Mesenchymal stem cell (in vitro differentiated cells and primary cell): ENCODE results near the gene PLPPR3.
"Not testable (repeated sequence)": the region's sequence is repeated elsewhere in the genome, so short reads cannot be mapped to it uniquely, and the experiment has no call there.

ENCODE experiments used
- DNase-seq: peaks from one replicate; pipeline ENCODE4 v3.0.0-alpha.2; 2013
- H2AFZ ChIP-seq: one replicate; pipeline ENCODE4 v1.6.1; 2013; ENCODE audit warnings: low read depth, mild to moderate bottlenecking, control low read depth, inconsistent platforms, low read length, moderate library complexity
- H2AK5ac ChIP-seq: 2 replicates; pipeline ENCODE4 v1.6.1; 2013; ENCODE audit warnings: low read length, moderate library complexity, mild to moderate bottlenecking, inconsistent platforms; ENCODE audit not compliant: severe bottlenecking
- H2BK120ac ChIP-seq: one replicate; pipeline ENCODE4 v1.6.1; 2013; ENCODE audit warnings: low read depth, mild to moderate bottlenecking, inconsistent platforms, low read length, moderate library complexity
- H2BK12ac ChIP-seq, 2 experiments: one replicate each; pipeline ENCODE4 v1.6.1; 2013; ENCODE audit warnings: inconsistent platforms in 2 of 2, low read length in 2 of 2, mild to moderate bottlenecking in 2 of 2, moderate library complexity in 2 of 2, control low read depth in 1 of 2
- H2BK15ac ChIP-seq: one replicate; pipeline ENCODE4 v1.6.1; 2013; ENCODE audit warnings: mild to moderate bottlenecking, low read depth, inconsistent platforms; ENCODE audit not compliant: poor library complexity, severe bottlenecking
- H2BK5ac ChIP-seq: 2 replicates; pipeline ENCODE4 v1.6.1; 2013; ENCODE audit warnings: low read depth, mild to moderate bottlenecking, low read length, control low read depth, inconsistent platforms; ENCODE audit not compliant: poor library complexity, severe bottlenecking
- H3K14ac ChIP-seq, 2 experiments: one replicate each; pipeline ENCODE4 v1.6.1; 2013; ENCODE audit warnings: inconsistent platforms in 2 of 2, low read length in 2 of 2, control low read depth in 1 of 2, mild to moderate bottlenecking in 1 of 2, moderate library complexity in 1 of 2
- H3K18ac ChIP-seq, 2 experiments: one replicate each; pipeline ENCODE4 v1.6.1; 2013; ENCODE audit warnings: inconsistent platforms in 2 of 2, low read length in 2 of 2, control low read depth in 1 of 2, low read depth in 1 of 2, mild to moderate bottlenecking in 1 of 2
- H3K23ac ChIP-seq, 2 experiments: one replicate each; pipeline ENCODE4 v1.6.1; 2013; ENCODE audit warnings: inconsistent platforms in 2 of 2, low read length in 2 of 2, mild to moderate bottlenecking in 2 of 2, moderate library complexity in 2 of 2, control low read depth in 1 of 2
- H3K27ac ChIP-seq: 2 replicates; pipeline ENCODE4 v1.5.1; 2013; ENCODE audit warnings: mild to moderate bottlenecking, moderate library complexity, low read length, control low read depth, inconsistent platforms; ENCODE audit not compliant: poor library complexity, severe bottlenecking
- H3K27me3 ChIP-seq, 2 experiments: 2 replicates each; pipeline versions ENCODE4 v1.6.1 to v1.7.0; 2013; ENCODE audit warnings: low read length in 2 of 2, mild to moderate bottlenecking in 2 of 2, moderate library complexity in 2 of 2, control low read depth in 1 of 2, inconsistent platforms in 1 of 2; ENCODE audit not compliant: control insufficient read depth in 1 of 2, insufficient read depth in 1 of 2
- H3K36me3 ChIP-seq, 2 experiments: 2 replicates each; pipeline versions ENCODE4 v1.6.1 to v1.7.0; 2013; ENCODE audit warnings: low read length in 2 of 2, control low read depth in 1 of 2, inconsistent platforms in 1 of 2, low read depth in 1 of 2, mild to moderate bottlenecking in 1 of 2; ENCODE audit not compliant: insufficient read depth in 2 of 2, control insufficient read depth in 1 of 2
- H3K4ac ChIP-seq, 2 experiments: one replicate each; pipeline ENCODE4 v1.6.1; 2013; ENCODE audit warnings: inconsistent platforms in 2 of 2, low read length in 2 of 2, mild to moderate bottlenecking in 2 of 2, moderate library complexity in 2 of 2, control low read depth in 1 of 2, low read depth in 1 of 2
- H3K4me1 ChIP-seq: 2 replicates; pipeline ENCODE4 v1.6.1; 2013; ENCODE audit warnings: low read depth, low read length, control low read depth; ENCODE audit not compliant: control insufficient read depth, insufficient read depth
- H3K4me2 ChIP-seq: 2 replicates; pipeline ENCODE4 v1.6.1; 2013; ENCODE audit warnings: low read length, mild to moderate bottlenecking, inconsistent platforms; ENCODE audit not compliant: poor library complexity, severe bottlenecking
- H3K4me3 ChIP-seq, 2 experiments: 2 replicates each; pipeline versions ENCODE4 v1.5.1 to v1.7.0; 2013; ENCODE audit warnings: low read length in 2 of 2, mild to moderate bottlenecking in 2 of 2, control low read depth in 1 of 2, low read depth in 1 of 2; ENCODE audit not compliant: insufficient read depth in 1 of 2
- H3K79me1 ChIP-seq: replicated peaks from 2 replicates; pipeline ENCODE4 v1.6.1; 2013; ENCODE audit warnings: mild to moderate bottlenecking, control low read depth, low read length, inconsistent platforms; ENCODE audit not compliant: poor library complexity, severe bottlenecking
- H3K9ac ChIP-seq: 2 replicates; pipeline ENCODE4 v1.7.0; 2013; ENCODE audit warnings: mild to moderate bottlenecking, low read length, moderate library complexity
- H3K9me3 ChIP-seq: 2 replicates; pipeline ENCODE4 v1.7.0; 2013; ENCODE audit warnings: mild to moderate bottlenecking, low read length; ENCODE audit not compliant: control insufficient read depth
- H4K8ac ChIP-seq: one replicate; pipeline ENCODE4 v1.6.1; 2013; ENCODE audit warnings: inconsistent platforms, mild to moderate bottlenecking, low read length, moderate library complexity
- H4K91ac ChIP-seq: one replicate; pipeline ENCODE4 v1.6.1; 2013; ENCODE audit warnings: mild to moderate bottlenecking, low read length, inconsistent platforms
- WGBS: methylation state at CpG from one replicate; pipeline ENCODE4 v1.1.7; 2013; ENCODE audit warnings: mixed read lengths; 5-methylcytosine and 5-hydroxymethylcytosine counted together

Gene PLPPR3

GRCh38 chr19:850979-851335, 29.2 kb upstream of the PLPPR3 start:
- no peak overlapping the region for H2AFZ ChIP-seq
- peak overlapping the region; percentile 69 to 72 for H3K18ac ChIP-seq
- no peaks in the 10 kb centered on the region for H3K79me1 ChIP-seq
- 68% methylated on average over 13 of the region's 13 CpGs for WGBS
- no peak overlapping the region for H3K4me2 ChIP-seq
- no peak overlapping the region for H3K23ac ChIP-seq
- DNase-seq = no peak
- peak overlapping the region in 1 of 2 experiments; percentile 61 for H3K4me3 ChIP-seq
- no peak overlapping the region for H2BK5ac ChIP-seq
- H4K8ac ChIP-seq = peak overlapping the region; percentile 78
- peaks cover 10% of the 10 kb centered on the region for H3K4me1 ChIP-seq
- H3K36me3 ChIP-seq = no peaks in the 10 kb centered on the region
- H2BK12ac ChIP-seq = peak overlapping the region; percentile 5 to 57
- peaks cover 14 to 26% of the 10 kb centered on the region in 2 experiments for H3K27me3 ChIP-seq
- H3K27ac ChIP-seq = no peak overlapping the region
- H3K14ac ChIP-seq = no peak overlapping the region
- no peak overlapping the region for H2BK120ac ChIP-seq
- H3K4ac ChIP-seq = peak overlapping the region in 1 of 2 experiments; percentile 42
- peak overlapping the region; percentile 73 for H2BK15ac ChIP-seq
- peak overlapping the region; percentile 77 for H3K9ac ChIP-seq
- H3K9me3 ChIP-seq = no peaks in the 10 kb centered on the region
- H2AK5ac ChIP-seq = no peak overlapping the region
- H4K91ac ChIP-seq = peak overlapping the region; percentile 54

DNA sequence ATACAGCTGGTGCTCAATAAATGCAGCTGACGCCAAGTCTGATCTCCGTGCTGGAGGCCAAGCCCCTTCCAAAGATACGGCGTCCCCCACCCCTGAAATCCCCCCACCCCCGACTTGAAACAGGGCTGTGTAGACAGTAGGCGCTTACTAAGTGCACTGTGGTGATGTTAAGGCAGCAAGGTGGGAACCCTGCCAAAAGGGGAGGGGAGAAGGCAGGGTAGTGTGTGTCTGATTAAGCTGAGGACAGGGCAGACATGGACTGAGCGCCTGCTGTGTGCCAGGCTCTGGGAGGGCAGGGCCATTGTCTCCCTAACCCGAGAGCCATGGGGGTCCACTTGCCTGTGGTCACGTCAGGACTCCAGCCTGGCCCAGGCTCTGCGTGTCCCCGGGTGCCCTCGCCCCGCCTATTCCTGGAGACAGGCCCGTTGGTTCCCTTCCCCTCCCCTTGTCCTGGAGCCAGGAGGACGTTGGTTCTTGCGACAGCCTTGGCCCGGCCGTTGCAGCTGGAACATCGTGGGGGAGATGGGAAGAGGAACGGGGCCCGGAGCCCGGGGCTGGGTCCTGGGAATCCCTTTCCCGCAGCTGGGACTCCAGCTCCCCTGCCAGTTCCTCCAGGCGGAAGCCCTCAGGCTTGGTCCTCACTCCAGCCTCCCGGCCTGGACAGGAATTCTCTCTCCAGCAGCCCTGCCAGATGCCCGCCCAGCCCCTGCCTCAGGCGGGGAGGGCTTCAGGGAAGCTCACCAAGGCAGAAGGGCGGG, 28.6 kb upstream of the PLPPR3 start:
- peak overlapping the region in 1 of 2 experiments; percentile 61 for H3K4me3 ChIP-seq
- no peak overlapping the region for H3K27ac ChIP-seq
- no peak overlapping the region for H2AFZ ChIP-seq
- peak overlapping the region in 1 of 2 experiments; percentile 52 for H3K4ac ChIP-seq
- H2BK12ac ChIP-seq = peak overlapping the region; percentile 51 to 57
- peaks cover 12% of the 10 kb centered on the region for H3K4me1 ChIP-seq
- peak overlapping the region; percentile 77 for H3K9ac ChIP-seq
- H3K79me1 ChIP-seq = no peaks in the 10 kb centered on the region
- H3K23ac ChIP-seq = no peak overlapping the region
- H2AK5ac ChIP-seq = no peak overlapping the region
- H4K91ac ChIP-seq = peak overlapping the region; percentile 57
- H4K8ac ChIP-seq = peak overlapping the region; percentile 78
- H2BK15ac ChIP-seq = peak overlapping the region; percentile 73
- H3K14ac ChIP-seq = no peak overlapping the region
- no peaks in the 10 kb centered on the region for H3K36me3 ChIP-seq
- peak overlapping the region; percentile 69 to 72 for H3K18ac ChIP-seq
- 38% methylated on average over 26 of the region's 28 CpGs for WGBS
- peak; percentile 91 for DNase-seq
- H3K4me2 ChIP-seq = no peak overlapping the region
- no peaks in the 10 kb centered on the region for H3K9me3 ChIP-seq
- H2BK5ac ChIP-seq = no peak overlapping the region
- H3K27me3 ChIP-seq = peaks cover 14 to 31% of the 10 kb centered on the region in 2 experiments
- H2BK120ac ChIP-seq = no peak overlapping the region

- not testable (repeated sequence) for H3K9me3 ChIP-seq, H3K4ac ChIP-seq, H3K23ac ChIP-seq, H2BK15ac ChIP-seq, H3K79me1 ChIP-seq, DNase-seq, H4K8ac ChIP-seq, H3K36me3 ChIP-seq, H3K14ac ChIP-seq, H3K9ac ChIP-seq, H2AK5ac ChIP-seq, H2AFZ ChIP-seq, H4K91ac ChIP-seq, H3K4me2 ChIP-seq, H3K27ac ChIP-seq, H2BK5ac ChIP-seq, H2BK12ac ChIP-seq, H3K4me3 ChIP-seq, H3K18ac ChIP-seq
- peaks cover 20 to 40% of the 10 kb centered on the region in 2 experiments for H3K27me3 ChIP-seq
- peaks cover 15% of the 10 kb centered on the region for H3K4me1 ChIP-seq
- H2BK120ac ChIP-seq = peak overlapping the region; percentile 5
- 90% methylated on average over 8 of the region's 8 CpGs for WGBS
Measured at GRCh38 chr19:849195-849594, 27.4 kb upstream of the PLPPR3 start.

- no peak overlapping the region for H3K9ac ChIP-seq
- no peak overlapping the region for H4K8ac ChIP-seq
- H3K4me1 ChIP-seq = peaks cover 20% of the 10 kb centered on the region
- H4K91ac ChIP-seq = no peak overlapping the region
- peaks cover 0 to 5% of the 10 kb centered on the region in 2 experiments for H3K36me3 ChIP-seq
- 71% methylated on average over 12 of the region's 12 CpGs for WGBS
- H3K27ac ChIP-seq = no peak overlapping the region
- no peak for DNase-seq
- no peak overlapping the region for H3K4me3 ChIP-seq
- no peak overlapping the region for H3K4ac ChIP-seq
- no peak overlapping the region for H2AK5ac ChIP-seq
- no peak overlapping the region for H3K4me2 ChIP-seq
- H2AFZ ChIP-seq = no peak overlapping the region
- H2BK120ac ChIP-seq = no peak overlapping the region
- H3K23ac ChIP-seq = no peak overlapping the region
- H3K14ac ChIP-seq = no peak overlapping the region
- H3K18ac ChIP-seq = no peak overlapping the region
- no peak overlapping the region for H2BK12ac ChIP-seq
- H3K9me3 ChIP-seq = no peaks in the 10 kb centered on the region
- H2BK5ac ChIP-seq = no peak overlapping the region
- H2BK15ac ChIP-seq = no peak overlapping the region
- H3K79me1 ChIP-seq = no peaks in the 10 kb centered on the region
- peaks cover 25 to 45% of the 10 kb centered on the region in 2 experiments for H3K27me3 ChIP-seq
Measured at GRCh38 chr19:848386-848921, 26.7 kb upstream of the PLPPR3 start.
